ENCODE results near the gene RFX8.

DNA sequence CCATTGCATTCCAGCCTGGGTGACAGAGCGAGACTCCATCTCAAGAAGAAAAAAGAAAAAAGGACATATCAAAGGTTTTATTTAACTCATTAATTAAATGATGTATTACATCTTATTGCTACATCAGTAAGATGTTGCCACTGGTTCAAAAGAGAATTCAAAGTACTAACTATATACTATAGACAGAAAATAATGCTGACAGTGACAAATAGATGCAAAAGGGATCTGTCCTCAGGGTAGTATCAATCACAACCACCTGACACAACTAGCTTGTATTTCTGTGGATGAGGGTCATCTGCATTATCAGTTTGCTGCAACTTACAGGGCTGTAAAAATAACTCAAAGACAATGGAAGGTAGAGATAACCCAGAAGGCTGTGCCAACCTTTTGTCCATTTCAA, 71.2 kb downstream of the RFX8 start:
- no peak for TF ChIP-seq SREBF2 (IDR thresholded peaks at IDR 0.05)
- no peak for TF ChIP-seq CTCF (IDR thresholded peaks at IDR 0.05)
- no peak for TF ChIP-seq PHF8 (IDR thresholded peaks at IDR 0.05; ENCODE audit: borderline replicate concordance, low read depth)
- no peak for TF ChIP-seq GATA3 (IDR thresholded peaks at IDR 0.05; ENCODE audit: borderline replicate concordance)
- no peak for TF ChIP-seq POLR2AphosphoS2 (conservative IDR thresholded peaks at IDR 0.05; ENCODE audit: low read length)
- TF ChIP-seq POLR2A (IDR thresholded peaks at IDR 0.05; ENCODE audit: low read length), result no peak
- no peak for TF ChIP-seq CHD2 (IDR thresholded peaks at IDR 0.05; ENCODE audit: low read length, partially characterized antibody)
- no peak for TF ChIP-seq RAD21 (conservative IDR thresholded peaks at IDR 0.05 in 1 of 2, IDR thresholded peaks at IDR 0.05 in 1 of 2)
- TF ChIP-seq SMC3 (IDR thresholded peaks at IDR 0.05), result no peak
- no peak for TF ChIP-seq ELK1 (IDR thresholded peaks at IDR 0.05; ENCODE audit: low read depth, low read length)
